H9 (cell line): ENCODE data around the gene PNPLA1. TPM values are rescaled to one million over a fixed set of nuclear protein-coding genes. Genes with fewer than 3 reads are reported as not detected.

Experiments used
- DNase-seq: peaks from one replicate; pipeline ENCODE4 v3.0.0-alpha.2; 2017
- H2AFZ ChIP-seq: one replicate; pipeline ENCODE4 v1.6.1; 2013; ENCODE audit warnings: mild to moderate bottlenecking, low read length, control low read depth, moderate library complexity
- H2AK5ac ChIP-seq: 2 replicates; pipeline ENCODE4 v1.6.1; 2013; ENCODE audit warnings: low read length, control low read depth, mixed read lengths; ENCODE audit not compliant: insufficient read length
- H2BK120ac ChIP-seq: one replicate; pipeline ENCODE4 v1.6.1; 2013; ENCODE audit warnings: low read depth, mild to moderate bottlenecking, low read length, control low read depth, inconsistent platforms; ENCODE audit not compliant: poor library complexity, severe bottlenecking
- H2BK12ac ChIP-seq: 2 replicates; pipeline ENCODE4 v1.6.1; 2013; ENCODE audit warnings: low read length, control low read depth, mixed read lengths, low read depth; ENCODE audit not compliant: insufficient read length
- H2BK15ac ChIP-seq: 2 replicates; pipeline ENCODE4 v1.6.1; 2013; ENCODE audit warnings: low read depth, low read length, control low read depth
- H2BK20ac ChIP-seq: one replicate; pipeline ENCODE4 v1.6.1; 2013; ENCODE audit warnings: low read depth, mild to moderate bottlenecking, low read length, control low read depth, inconsistent platforms; ENCODE audit not compliant: poor library complexity, severe bottlenecking
- H2BK5ac ChIP-seq: 2 replicates; pipeline ENCODE4 v1.6.1; 2013; ENCODE audit warnings: low read length, control low read depth, mixed read lengths; ENCODE audit not compliant: insufficient read length
- H3K14ac ChIP-seq: 2 replicates; pipeline ENCODE4 v1.6.1; 2013; ENCODE audit warnings: low read length, control low read depth; ENCODE audit not compliant: insufficient read depth
- H3K18ac ChIP-seq: 2 replicates; pipeline ENCODE4 v1.6.1; 2013; ENCODE audit warnings: low read depth, mild to moderate bottlenecking, mixed read lengths, low read length, control low read depth; ENCODE audit not compliant: insufficient read length
- H3K23ac ChIP-seq: 2 replicates; pipeline ENCODE4 v1.6.1; 2013; ENCODE audit warnings: low read length, control low read depth, mixed read lengths, low read depth; ENCODE audit not compliant: insufficient read length
- H3K23me2 ChIP-seq: 2 replicates; pipeline ENCODE4 v1.6.1; 2013; ENCODE audit warnings: low read depth, mild to moderate bottlenecking, mixed read lengths, low read length, control low read depth; ENCODE audit not compliant: insufficient read length, poor library complexity, severe bottlenecking
- H3K27ac ChIP-seq: 2 replicates; pipeline ENCODE4 v1.5.1; 2013; ENCODE audit warnings: low read length, control low read depth, mixed read lengths, low read depth; ENCODE audit not compliant: insufficient read length
- H3K27me3 ChIP-seq: 2 replicates; pipeline ENCODE4 v1.6.1; 2013; ENCODE audit warnings: low read length, control low read depth, inconsistent platforms; ENCODE audit not compliant: insufficient read depth
- H3K4ac ChIP-seq: 2 replicates; pipeline ENCODE4 v1.6.1; 2013; ENCODE audit warnings: low read depth, mild to moderate bottlenecking, control low read depth, inconsistent platforms, low read length, moderate library complexity
- H3K4me1 ChIP-seq: 2 replicates; pipeline ENCODE4 v1.6.1; 2013; ENCODE audit warnings: low read length, control low read depth, inconsistent platforms; ENCODE audit not compliant: insufficient read depth
- H3K4me2 ChIP-seq: 2 replicates; pipeline ENCODE4 v1.6.1; 2013; ENCODE audit warnings: low read length, control low read depth, mixed read lengths; ENCODE audit not compliant: insufficient read length, insufficient read depth
- H3K56ac ChIP-seq: 2 replicates; pipeline ENCODE4 v1.6.1; 2013; ENCODE audit warnings: low read depth, mild to moderate bottlenecking, mixed read lengths, low read length, control low read depth; ENCODE audit not compliant: insufficient read length
- H3K79me1 ChIP-seq: 2 replicates; pipeline ENCODE4 v1.6.1; 2013; ENCODE audit warnings: low read depth, mild to moderate bottlenecking, moderate library complexity, low read length, control low read depth, inconsistent platforms; ENCODE audit not compliant: insufficient read depth, poor library complexity, severe bottlenecking
- H3K79me2 ChIP-seq: 2 replicates; pipeline ENCODE4 v1.6.1; 2013; ENCODE audit warnings: low read length, control low read depth, inconsistent platforms; ENCODE audit not compliant: insufficient read depth
- H3K9ac ChIP-seq: 2 replicates; pipeline ENCODE4 v1.6.1; 2013; ENCODE audit warnings: low read length, control low read depth, mixed read lengths; ENCODE audit not compliant: insufficient read length; ENCODE audit errors: extremely low read depth
- H3K9me3 ChIP-seq: one replicate; pipeline ENCODE4 v1.6.1; 2013; ENCODE audit warnings: low read depth, low read length, inconsistent platforms; ENCODE audit not compliant: control insufficient read depth
- H3T11ph ChIP-seq: one replicate; pipeline ENCODE4 v1.6.1; 2013; ENCODE audit warnings: mild to moderate bottlenecking, low read length, control low read depth, inconsistent platforms
- H4K20me1 ChIP-seq: one replicate; pipeline ENCODE4 v1.6.1; 2013; ENCODE audit not compliant: control insufficient read depth, insufficient read length, insufficient read depth
- H4K5ac ChIP-seq: 2 replicates; pipeline ENCODE4 v1.6.1; 2013; ENCODE audit warnings: low read depth, mild to moderate bottlenecking, mixed read lengths, low read length, control low read depth; ENCODE audit not compliant: insufficient read length
- H4K8ac ChIP-seq: replicated peaks from 2 replicates; pipeline ENCODE4 v1.6.1; 2013; ENCODE audit warnings: low read length, control low read depth, mixed read lengths, low read depth; ENCODE audit not compliant: insufficient read length
- H4K91ac ChIP-seq: 2 replicates; pipeline ENCODE4 v1.6.1; 2013; ENCODE audit warnings: low read depth, mild to moderate bottlenecking, moderate library complexity, mixed read lengths, low read length, control low read depth; ENCODE audit not compliant: insufficient read length
- H3K27ac Mint-ChIP-seq, 3 experiments: 2 replicates in 2 of 3; 3 replicates in 1 of 3; pipeline ENCODE4 v1.8.0; 2020 to 2021; ENCODE audit warnings: mixed read lengths in 3 of 3, mild to moderate bottlenecking in 1 of 3, moderate library complexity in 1 of 3
- H3K27me3 Mint-ChIP-seq: 2 replicates; pipeline ENCODE4 v1.8.0; 2021; ENCODE audit warnings: low read depth, mild to moderate bottlenecking, moderate library complexity, mixed read lengths
- H3K36me3 Mint-ChIP-seq, 3 experiments: 2 replicates in 2 of 3; 3 replicates in 1 of 3; pipeline ENCODE4 v1.8.0; 2020 to 2021; ENCODE audit warnings: low read depth in 3 of 3, mixed read lengths in 3 of 3; ENCODE audit not compliant: insufficient read depth in 1 of 3
- H3K4me1 Mint-ChIP-seq, 2 experiments: 2 replicates each; pipeline ENCODE4 v1.8.0; 2020; ENCODE audit warnings: mixed read lengths in 2 of 2
- H3K4me3 Mint-ChIP-seq, 2 experiments: 2 replicates in 1 of 2; 3 replicates in 1 of 2; pipeline ENCODE4 v1.8.0; 2020 to 2021; ENCODE audit warnings: mild to moderate bottlenecking in 2 of 2, mixed read lengths in 2 of 2, moderate library complexity in 1 of 2
- H3K9me3 Mint-ChIP-seq, 2 experiments: 2 replicates in 1 of 2; 3 replicates in 1 of 2; pipeline ENCODE4 v1.8.0; 2020; ENCODE audit warnings: mild to moderate bottlenecking in 2 of 2, mixed read lengths in 2 of 2, moderate library complexity in 1 of 2
- WGBS: extraction: QIAGEN DNeasy Blood & Tissue Kit; methylation state at CpG from one replicate; pipeline ENCODE4 v1.1.7; 2013; ENCODE audit warnings: missing lambda C conversion rate, low lambda C conversion rate, mixed read lengths; ENCODE audit not compliant: insufficient read length; ENCODE audit errors: extremely low coverage; 5-methylcytosine and 5-hydroxymethylcytosine counted together
- total RNA-seq: library from RNA; stranded (reverse); gene quantifications from 2 replicates; pipeline ENCODE4 v1.2.1, GENCODE V29; 2021
- TF ChIP-seq, protein P1 (sequence below): fragments of 200-600 bp; sonication (generic); conservative IDR thresholded peaks from 3 replicates; pipeline ENCODE4 v1.8.0; 2021; ENCODE audit warnings: antibody characterized with exemption, mild to moderate bottlenecking

The PNPLA1 gene
- total RNA-seq, 1 experiment from 2014 or later, result 0.09 TPM

DNA sequence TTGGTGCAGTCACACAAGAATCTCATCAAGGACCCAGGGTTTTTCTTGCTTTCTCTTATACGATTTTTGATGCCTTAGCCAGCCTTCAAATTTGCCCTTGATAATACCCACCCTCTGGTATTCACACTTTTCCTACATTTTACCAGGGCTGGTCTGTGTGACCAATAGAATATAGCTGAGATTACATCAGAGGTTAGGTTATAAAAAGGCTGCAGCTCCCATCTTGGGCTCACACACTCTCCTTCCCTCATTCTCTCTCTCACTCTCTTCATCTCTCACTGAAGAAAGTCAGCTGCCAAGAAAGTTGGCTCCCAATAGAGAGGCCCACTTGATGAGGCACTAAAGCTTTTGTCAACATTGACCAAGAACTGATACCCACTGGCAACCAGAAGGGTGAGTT, 4.1 kb upstream of the PNPLA1 start:
- no peak overlapping the region for H3K23ac ChIP-seq
- H4K5ac ChIP-seq, result no peak overlapping the region
- H2AK5ac ChIP-seq, result no peak overlapping the region
- no peaks in the 10 kb centered on the region for H3K27me3 ChIP-seq
- no peak overlapping the region for H3K14ac ChIP-seq
- no peak overlapping the region for H2BK5ac ChIP-seq
- TF ChIP-seq, protein P1, sequence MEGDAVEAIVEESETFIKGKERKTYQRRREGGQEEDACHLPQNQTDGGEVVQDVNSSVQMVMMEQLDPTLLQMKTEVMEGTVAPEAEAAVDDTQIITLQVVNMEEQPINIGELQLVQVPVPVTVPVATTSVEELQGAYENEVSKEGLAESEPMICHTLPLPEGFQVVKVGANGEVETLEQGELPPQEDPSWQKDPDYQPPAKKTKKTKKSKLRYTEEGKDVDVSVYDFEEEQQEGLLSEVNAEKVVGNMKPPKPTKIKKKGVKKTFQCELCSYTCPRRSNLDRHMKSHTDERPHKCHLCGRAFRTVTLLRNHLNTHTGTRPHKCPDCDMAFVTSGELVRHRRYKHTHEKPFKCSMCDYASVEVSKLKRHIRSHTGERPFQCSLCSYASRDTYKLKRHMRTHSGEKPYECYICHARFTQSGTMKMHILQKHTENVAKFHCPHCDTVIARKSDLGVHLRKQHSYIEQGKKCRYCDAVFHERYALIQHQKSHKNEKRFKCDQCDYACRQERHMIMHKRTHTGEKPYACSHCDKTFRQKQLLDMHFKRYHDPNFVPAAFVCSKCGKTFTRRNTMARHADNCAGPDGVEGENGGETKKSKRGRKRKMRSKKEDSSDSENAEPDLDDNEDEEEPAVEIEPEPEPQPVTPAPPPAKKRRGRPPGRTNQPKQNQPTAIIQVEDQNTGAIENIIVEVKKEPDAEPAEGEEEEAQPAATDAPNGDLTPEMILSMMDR, result no peak
- H3K27me3 Mint-ChIP-seq, result peaks cover 6% of the 10 kb centered on the region
- H4K8ac ChIP-seq, result no peak overlapping the region
- no peaks in the 10 kb centered on the region for H3K4me1 ChIP-seq
- H2BK12ac ChIP-seq, result no peak overlapping the region
- H3K27ac Mint-ChIP-seq, result no peak overlapping the region
- no peak overlapping the region for H3K27ac ChIP-seq
- no peak overlapping the region for H2BK15ac ChIP-seq
- no peaks in the 10 kb centered on the region for H4K20me1 ChIP-seq
- no peak overlapping the region for H3K4me2 ChIP-seq
- H3K23me2 ChIP-seq, result no peaks in the 10 kb centered on the region
- no peak overlapping the region for H3K4ac ChIP-seq
- no peak overlapping the region for H2BK120ac ChIP-seq
- H3K79me2 ChIP-seq, result no peaks in the 10 kb centered on the region
- no peak overlapping the region for H3K4me3 Mint-ChIP-seq
- peaks cover 4 to 12% of the 10 kb centered on the region in 2 experiments for H3K4me1 Mint-ChIP-seq
- H3K56ac ChIP-seq, result no peak overlapping the region
- H3K79me1 ChIP-seq, result no peaks in the 10 kb centered on the region
- WGBS, result no CpG with 5 or more reads among the region's 1 CpG
- no peak overlapping the region for H3K9ac ChIP-seq
- H2AFZ ChIP-seq, result no peak overlapping the region
- no peak overlapping the region for H4K91ac ChIP-seq
- no peak for DNase-seq
- no peaks in the 10 kb centered on the region for H3K9me3 ChIP-seq
- H3K9me3 Mint-ChIP-seq, result peaks cover 3 to 5% of the 10 kb centered on the region in 2 experiments; a peak in 2 of 5 replicates
- no peak overlapping the region for H3K18ac ChIP-seq
- no peaks in the 10 kb centered on the region; a peak in 1 of 7 replicates for H3K36me3 Mint-ChIP-seq
- H3T11ph ChIP-seq, result no peak overlapping the region
- H2BK20ac ChIP-seq, result no peak overlapping the region
